PFSK-1 (cell line): ENCODE data around the gene CCDC33.

ENCODE experiments used
- FOXP2 ChIP-seq: optimal IDR thresholded peaks from 2 replicates; pipeline ENCODE3; 2011; ENCODE audit warnings: borderline replicate concordance, control low read depth, inconsistent platforms; ENCODE audit not compliant: insufficient read depth; ENCODE audit errors: extremely low read length, extremely low read depth
- POLR2AphosphoS5 ChIP-seq: IDR thresholded peaks from 2 replicates; pipeline ENCODE4 v1.6.1; 2012; ENCODE audit warnings: low read depth, mild to moderate bottlenecking, control low read depth, low read length, moderate library complexity
- REST ChIP-seq, 2 experiments: IDR thresholded peaks; 2 replicates each; pipeline versions ENCODE4 v1.6.1 to v1.8.0; 2011 to 2012; ENCODE audit warnings: low read depth in 2 of 2, low read length in 2 of 2, control low read depth in 1 of 2, inconsistent platforms in 1 of 2, mild to moderate bottlenecking in 1 of 2, moderate library complexity in 1 of 2; ENCODE audit not compliant: insufficient read depth in 1 of 2
- SIN3A ChIP-seq: IDR thresholded peaks from 2 replicates; pipeline ENCODE4 v1.6.1; 2012; ENCODE audit warnings: mild to moderate bottlenecking, low read length, moderate library complexity, borderline replicate concordance; ENCODE audit not compliant: insufficient read depth
- TAF1 ChIP-seq: IDR thresholded peaks from 2 replicates; pipeline ENCODE4 v1.6.1; 2012; ENCODE audit warnings: low read length, control low read depth, borderline replicate concordance; ENCODE audit not compliant: insufficient read depth

The CCDC33 gene

GRCh38 chr15:74193905-74194304 lies 42.2 kb upstream of the CCDC33 start:
- TF ChIP-seq TAF1 = no peak
- no peak for TF ChIP-seq REST (IDR thresholded peaks at IDR 0.05; ENCODE audit: insufficient read depth in 1 of 2, low read depth in 2 of 2, low read length in 2 of 2)
- no peak for TF ChIP-seq POLR2AphosphoS5
- TF ChIP-seq FOXP2 = no peak
- no peak for TF ChIP-seq SIN3A

- TF ChIP-seq POLR2AphosphoS5 = no peak
- TF ChIP-seq SIN3A = no peak
- no peak for TF ChIP-seq FOXP2
- TF ChIP-seq TAF1 = no peak
- no peak for TF ChIP-seq REST (IDR thresholded peaks at IDR 0.05; ENCODE audit: insufficient read depth in 1 of 2, low read depth in 2 of 2, low read length in 2 of 2)
Measured at GRCh38 chr15:74194572-74195559, 41.3 kb upstream of the CCDC33 start.

- TF ChIP-seq POLR2AphosphoS5 (no peak), REST (IDR thresholded peaks at IDR 0.05; ENCODE audit: insufficient read depth in 1 of 2, low read depth in 2 of 2, low read length in 2 of 2) (peak in 1 of 2 experiments; percentile 61; a peak in 1 of 4 replicates), TAF1 (no peak), SIN3A (no peak), FOXP2 (peak; percentile 46)
Measured at GRCh38 chr15:74196175-74196574, 40.0 kb upstream of the CCDC33 start.

GRCh38 chr15:74197176-74197965 lies 38.8 kb upstream of the CCDC33 start:
- TF ChIP-seq SIN3A (no peak), FOXP2 (no peak), POLR2AphosphoS5 (no peak), TAF1 (no peak), REST (IDR thresholded peaks at IDR 0.05; ENCODE audit: insufficient read depth in 1 of 2, low read depth in 2 of 2, low read length in 2 of 2) (no peak)
